Tibial artery (tissue), 4 donors: Measurements from ENCODE around the gene FOXF1.

Experiments
- DNase-seq, 2 donors: peaks; one replicate each; pipeline ENCODE4 v3.0.0-alpha.2; 2019
- H3K27ac ChIP-seq, 2 donors: fragments of 200-600 bp; sonication (generic) in 1 of 2; 1 replicate in 1 of 2; 2 replicates in 1 of 2; pipeline ENCODE4 v1.5.1; 2018 to 2019; ENCODE audit warnings: mild to moderate bottlenecking in 1 of 2
- H3K27me3 ChIP-seq, 2 donors: fragments of 200-600 bp; sonication (generic) in 1 of 2; one replicate each; pipeline versions ENCODE4 v1.5.1 to v1.6.0; 2016 to 2019
- H3K36me3 ChIP-seq, 3 donors: fragments of 200-600 bp; sonication (generic) in 2 of 3; one replicate each; pipeline ENCODE4 v1.5.1; 2016 to 2019; ENCODE audit warnings: mild to moderate bottlenecking in 2 of 3
- H3K4me1 ChIP-seq, 4 donors: fragments of 200-600 bp; sonication (generic) in 2 of 4; 1 replicate in 3 of 4; 2 replicates in 1 of 4; pipeline ENCODE4 v1.5.1; 2016 to 2019
- H3K4me3 ChIP-seq, 2 donors: fragments of 200-600 bp; sonication (generic) in 1 of 2; 1 replicate in 1 of 2; 2 replicates in 1 of 2; pipeline ENCODE4 v1.5.1; 2018 to 2019; ENCODE audit warnings: mild to moderate bottlenecking in 2 of 2
- H3K9me3 ChIP-seq, 3 donors: fragments of 200-600 bp; sonication (generic) in 1 of 3; one replicate each; pipeline ENCODE4 v1.5.1; 2016 to 2019
- intact Hi-C: fragments of 100-400 bp; cut with DNase I; formaldehyde crosslinking; loops from one replicate; pipeline ENCODE4 v1.15.0; 2023; ENCODE audit warnings: low total_unique reads
- TF ChIP-seq, protein P1 (sequence below), 2 experiments: fragments of 200-600 bp in 1 of 2; fragments of 450-650 bp in 1 of 2; IDR thresholded peaks; one replicate each; pipeline ENCODE4 v1.5.1; 2017 to 2019; ENCODE audit warnings: antibody characterized with exemption in 2 of 2, mild to moderate bottlenecking in 1 of 2, moderate library complexity in 1 of 2

Gene FOXF1

DNA sequence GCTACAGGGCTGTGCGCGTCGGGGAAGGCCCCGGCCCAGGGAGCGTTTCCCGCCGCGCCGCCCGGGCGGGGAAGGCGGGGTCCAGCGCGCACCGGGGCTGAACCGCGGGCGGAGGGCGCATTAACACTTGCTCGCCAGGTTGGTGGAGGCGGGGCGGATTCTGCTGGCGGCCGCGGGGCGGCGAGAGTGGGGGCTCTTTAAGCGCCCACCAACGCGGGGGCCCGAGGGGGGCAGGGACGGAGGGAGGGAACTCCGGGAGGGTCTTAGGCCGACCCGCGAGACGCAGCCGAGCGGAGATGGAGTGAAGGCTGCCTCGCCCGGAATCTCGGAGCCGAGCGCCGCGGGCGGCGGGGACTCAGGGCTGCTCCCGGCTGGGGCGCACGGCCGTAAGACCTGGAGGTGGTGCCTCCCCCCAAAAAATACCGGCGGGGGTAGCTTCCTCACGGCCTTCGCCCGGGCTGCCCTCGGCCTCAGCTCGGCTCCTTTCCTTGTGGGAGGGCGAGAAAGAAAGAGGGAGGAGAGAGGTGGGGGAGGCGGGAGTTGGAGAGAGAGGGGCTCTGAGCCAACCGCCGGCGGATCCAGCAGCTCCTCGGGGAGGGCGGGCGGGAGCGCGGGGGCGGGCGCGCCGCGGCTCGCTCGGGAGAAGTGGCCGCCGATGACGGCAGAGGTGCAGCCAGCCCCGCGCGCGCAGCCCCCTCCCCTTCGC lies 415 bp upstream of the FOXF1 start:
- Histone ChIP-seq H3K9me3 (no peaks in the 10 kb centered on the region), H3K27me3 (peaks cover 21 to 92% of the 10 kb centered on the region in 2 donors), H3K27ac (peak overlapping the region; percentile 43 to 64), H3K36me3 (no peaks in the 10 kb centered on the region), H3K4me1 (peaks cover 0 to 53% (median 45%) of the 10 kb centered on the region in 4 donors), H3K4me3 (peak overlapping the region; percentile 58 to 75)
- TF ChIP-seq, protein P1, sequence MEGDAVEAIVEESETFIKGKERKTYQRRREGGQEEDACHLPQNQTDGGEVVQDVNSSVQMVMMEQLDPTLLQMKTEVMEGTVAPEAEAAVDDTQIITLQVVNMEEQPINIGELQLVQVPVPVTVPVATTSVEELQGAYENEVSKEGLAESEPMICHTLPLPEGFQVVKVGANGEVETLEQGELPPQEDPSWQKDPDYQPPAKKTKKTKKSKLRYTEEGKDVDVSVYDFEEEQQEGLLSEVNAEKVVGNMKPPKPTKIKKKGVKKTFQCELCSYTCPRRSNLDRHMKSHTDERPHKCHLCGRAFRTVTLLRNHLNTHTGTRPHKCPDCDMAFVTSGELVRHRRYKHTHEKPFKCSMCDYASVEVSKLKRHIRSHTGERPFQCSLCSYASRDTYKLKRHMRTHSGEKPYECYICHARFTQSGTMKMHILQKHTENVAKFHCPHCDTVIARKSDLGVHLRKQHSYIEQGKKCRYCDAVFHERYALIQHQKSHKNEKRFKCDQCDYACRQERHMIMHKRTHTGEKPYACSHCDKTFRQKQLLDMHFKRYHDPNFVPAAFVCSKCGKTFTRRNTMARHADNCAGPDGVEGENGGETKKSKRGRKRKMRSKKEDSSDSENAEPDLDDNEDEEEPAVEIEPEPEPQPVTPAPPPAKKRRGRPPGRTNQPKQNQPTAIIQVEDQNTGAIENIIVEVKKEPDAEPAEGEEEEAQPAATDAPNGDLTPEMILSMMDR (IDR thresholded peaks at IDR 0.05): no peak
- DNase-seq: no peak
- intact Hi-C loops: loop anchor here (5.0 to 10.0 kb wide), 3 partner anchors 168 to 1815 kb away; partner anchors contain the start of gene USP10

DNA sequence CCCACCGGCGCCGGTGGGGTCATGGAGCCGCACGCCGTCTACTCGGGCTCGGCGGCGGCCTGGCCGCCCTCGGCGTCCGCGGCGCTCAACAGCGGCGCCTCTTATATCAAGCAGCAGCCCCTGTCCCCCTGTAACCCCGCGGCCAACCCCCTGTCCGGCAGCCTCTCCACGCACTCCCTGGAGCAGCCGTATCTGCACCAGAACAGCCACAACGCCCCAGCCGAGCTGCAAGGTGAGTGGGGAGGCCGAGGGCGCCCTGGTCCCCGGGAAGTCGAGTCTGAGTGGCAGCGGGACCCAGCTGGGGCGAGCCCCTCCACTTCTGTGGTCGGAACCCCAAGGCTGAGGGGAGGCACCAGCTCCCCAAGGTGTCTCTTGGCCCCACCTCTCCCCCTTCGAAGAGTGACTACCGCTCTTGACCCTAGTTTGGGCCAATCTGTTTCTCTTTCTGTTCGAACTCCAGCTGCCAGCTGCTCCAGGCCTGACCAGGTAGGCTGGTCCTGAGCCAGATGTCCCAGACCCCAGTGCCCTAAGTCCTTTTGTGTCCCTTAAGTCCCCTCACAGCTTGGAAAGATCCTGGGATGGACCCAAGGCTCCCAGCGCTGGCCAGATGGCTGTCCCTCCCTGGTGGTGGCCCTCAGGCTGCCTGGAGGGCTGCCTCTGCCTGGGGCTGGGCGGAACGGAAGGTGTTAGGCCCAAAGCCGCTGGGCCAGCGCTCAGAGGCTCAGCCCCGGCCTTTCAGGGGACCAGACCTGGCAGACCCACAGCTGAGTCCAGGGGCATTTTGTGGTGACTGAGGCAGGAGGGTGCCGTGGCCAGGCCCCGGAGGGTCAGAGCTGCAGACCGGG lies 1.2 kb downstream of the FOXF1 start:
- TF ChIP-seq, protein P1 (IDR thresholded peaks at IDR 0.05): no peak

DNA sequence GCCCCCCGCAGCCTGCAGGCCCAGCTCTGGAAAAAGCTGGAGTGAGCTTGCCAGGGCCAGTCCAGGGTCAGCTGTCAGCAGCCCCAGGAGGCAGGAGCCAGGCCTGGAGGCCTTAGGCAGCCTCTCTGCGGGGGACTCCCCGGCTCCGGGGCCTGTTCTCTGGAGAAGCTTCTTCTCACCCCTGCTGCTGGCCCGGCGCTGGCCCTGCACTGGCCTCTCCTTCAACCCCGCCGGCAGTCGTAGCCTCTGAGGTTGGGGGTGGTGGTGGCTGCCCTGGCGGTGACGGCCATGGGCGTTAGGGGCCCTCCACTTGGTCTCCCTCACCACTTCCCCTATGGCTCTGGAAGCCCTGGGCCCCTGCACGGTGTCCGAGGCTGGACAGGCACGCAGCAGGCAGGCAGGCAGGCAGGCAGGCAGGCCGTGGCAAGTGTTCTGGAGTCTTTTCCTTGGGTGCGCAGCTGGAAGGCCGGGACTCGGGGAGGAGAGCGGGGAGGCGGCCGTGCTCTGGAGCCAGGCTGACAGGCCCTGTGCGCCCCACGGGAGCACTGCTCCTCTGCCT lies 2.1 kb downstream of the FOXF1 start:
- intact Hi-C loops: loop anchor here (5.0 to 10.0 kb wide), 2 partner anchors 170 to 688 kb away; no protein-coding TSS in a partner anchor
- Histone ChIP-seq H3K9me3 (no peaks in the 10 kb centered on the region), H3K4me3 (no peak overlapping the region), H3K36me3 (no peaks in the 10 kb centered on the region), H3K27me3 (peaks cover 7 to 92% of the 10 kb centered on the region in 2 donors), H3K4me1 (peaks cover 0 to 49% (median 45%) of the 10 kb centered on the region in 4 donors), H3K27ac (no peak overlapping the region)
- TF ChIP-seq, protein P1 (IDR thresholded peaks at IDR 0.05): no peak
- no peak for DNase-seq

More for the DNA sequence above, 1.2 kb downstream of the FOXF1 start:
- DNase-seq: no peak
- Histone ChIP-seq H3K36me3 (no peaks in the 10 kb centered on the region), H3K4me3 (peak overlapping the region; percentile 58 to 75), H3K27ac (no peak overlapping the region), H3K27me3 (peaks cover 13 to 92% of the 10 kb centered on the region in 2 donors), H3K9me3 (no peaks in the 10 kb centered on the region), H3K4me1 (peaks cover 0 to 50% (median 45%) of the 10 kb centered on the region in 4 donors)
- intact Hi-C loops: loop anchor here (5.0 to 10.0 kb wide), 2 partner anchors 169 to 687 kb away; no protein-coding TSS in a partner anchor

DNA sequence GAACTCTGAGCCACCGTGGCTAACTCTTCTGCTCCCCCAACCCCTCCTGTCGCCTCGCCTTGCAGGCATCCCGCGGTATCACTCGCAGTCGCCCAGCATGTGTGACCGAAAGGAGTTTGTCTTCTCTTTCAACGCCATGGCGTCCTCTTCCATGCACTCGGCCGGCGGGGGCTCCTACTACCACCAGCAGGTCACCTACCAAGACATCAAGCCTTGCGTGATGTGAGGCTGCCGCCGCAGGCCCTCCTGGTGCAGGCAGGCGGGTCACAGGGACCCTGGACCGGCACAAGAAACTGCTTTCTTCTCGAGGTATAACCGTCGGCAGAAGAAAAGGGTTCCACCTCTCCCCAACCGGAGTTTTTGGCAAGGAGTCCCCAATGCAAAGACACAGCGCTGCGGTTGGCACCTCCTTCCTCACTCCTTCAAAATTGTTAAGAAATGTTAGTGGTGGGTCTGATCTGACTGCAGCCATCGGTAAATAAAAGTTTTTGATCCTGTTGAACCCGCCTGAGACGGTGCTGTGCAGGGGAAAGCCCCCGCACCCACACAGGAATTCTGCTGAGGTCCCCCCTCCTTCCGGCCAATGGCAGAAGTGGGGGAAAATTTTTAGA lies 2.6 kb downstream of the FOXF1 start:
- H3K27me3 ChIP-seq: peaks cover 2 to 92% of the 10 kb centered on the region in 2 donors
- intact Hi-C loops: loop anchor here (5.0 to 10.0 kb wide), 2 partner anchors 171 to 688 kb away; no protein-coding TSS in a partner anchor
- peaks cover 0 to 43% (median 40%) of the 10 kb centered on the region in 4 donors for H3K4me1 ChIP-seq
- no peak overlapping the region for H3K27ac ChIP-seq
- H3K9me3 ChIP-seq: no peaks in the 10 kb centered on the region
- TF ChIP-seq, protein P1 (IDR thresholded peaks at IDR 0.05): no peak
- H3K36me3 ChIP-seq: no peaks in the 10 kb centered on the region
- no peak for DNase-seq
- no peak overlapping the region for H3K4me3 ChIP-seq
